Measurements from ENCODE around the gene CELF3. TPM values are rescaled to one million over a fixed set of nuclear protein-coding genes. Genes with fewer than 3 reads are reported as not detected.

The CELF3 gene
- total RNA-seq, 1 donor from 2014 or later, result not detected

DNA sequence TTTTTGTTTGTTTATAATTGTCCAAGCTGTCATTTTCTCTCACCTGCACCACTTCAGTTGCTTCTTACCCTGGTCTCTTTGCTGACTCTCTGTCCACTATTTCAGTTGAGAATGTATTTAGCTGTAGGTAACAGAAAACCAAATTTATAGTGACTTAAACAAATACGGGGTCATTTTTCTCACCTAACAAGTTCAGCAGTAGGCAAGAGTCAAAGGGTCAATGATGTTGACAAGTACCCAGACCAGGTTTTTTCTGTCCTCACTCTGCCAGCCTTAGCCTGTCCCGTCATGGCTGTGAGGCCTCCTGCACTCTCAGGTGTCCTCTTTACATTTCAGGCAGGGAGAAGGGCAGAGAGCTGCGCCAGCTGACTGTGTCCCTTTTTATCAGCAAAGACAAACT, 16.5 kb upstream of the CELF3 start:
- DNase-seq (ENCODE audit: low read depth) (no peak), FAIRE-seq (no peak)
- H3K36me3 ChIP-seq (ENCODE audit: control insufficient read depth, insufficient read depth, low read length), result no peaks in the 10 kb centered on the region
- peaks cover 1% of the 10 kb centered on the region for H3K27me3 ChIP-seq (ENCODE audit: control insufficient read depth, insufficient read depth, low read length)
- no peak overlapping the region for H3K4me3 ChIP-seq (ENCODE audit: low read depth, low read length)
- TF ChIP-seq, protein P1, sequence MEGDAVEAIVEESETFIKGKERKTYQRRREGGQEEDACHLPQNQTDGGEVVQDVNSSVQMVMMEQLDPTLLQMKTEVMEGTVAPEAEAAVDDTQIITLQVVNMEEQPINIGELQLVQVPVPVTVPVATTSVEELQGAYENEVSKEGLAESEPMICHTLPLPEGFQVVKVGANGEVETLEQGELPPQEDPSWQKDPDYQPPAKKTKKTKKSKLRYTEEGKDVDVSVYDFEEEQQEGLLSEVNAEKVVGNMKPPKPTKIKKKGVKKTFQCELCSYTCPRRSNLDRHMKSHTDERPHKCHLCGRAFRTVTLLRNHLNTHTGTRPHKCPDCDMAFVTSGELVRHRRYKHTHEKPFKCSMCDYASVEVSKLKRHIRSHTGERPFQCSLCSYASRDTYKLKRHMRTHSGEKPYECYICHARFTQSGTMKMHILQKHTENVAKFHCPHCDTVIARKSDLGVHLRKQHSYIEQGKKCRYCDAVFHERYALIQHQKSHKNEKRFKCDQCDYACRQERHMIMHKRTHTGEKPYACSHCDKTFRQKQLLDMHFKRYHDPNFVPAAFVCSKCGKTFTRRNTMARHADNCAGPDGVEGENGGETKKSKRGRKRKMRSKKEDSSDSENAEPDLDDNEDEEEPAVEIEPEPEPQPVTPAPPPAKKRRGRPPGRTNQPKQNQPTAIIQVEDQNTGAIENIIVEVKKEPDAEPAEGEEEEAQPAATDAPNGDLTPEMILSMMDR (IDR thresholded peaks at IDR 0.05; ENCODE audit: insufficient read depth, low read length, severe bottlenecking), result no peak

DNA sequence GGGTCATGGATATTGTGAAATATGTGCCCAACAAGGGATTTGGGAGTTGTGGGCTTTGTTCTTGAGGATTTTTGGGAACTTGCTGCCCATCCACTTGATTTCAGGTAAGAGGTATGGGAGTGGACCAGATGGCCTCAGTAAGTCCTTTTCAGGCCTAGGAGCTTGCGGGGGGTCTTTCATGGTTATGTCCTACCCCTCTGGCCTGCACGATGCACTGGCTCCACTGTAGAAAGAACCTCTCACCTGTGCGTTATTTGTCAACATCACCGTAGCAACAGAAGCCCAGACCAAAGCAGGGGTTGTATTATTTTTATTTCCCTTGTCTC, 13.3 kb upstream of the CELF3 start:
- TF ChIP-seq, protein P1 (IDR thresholded peaks at IDR 0.05; ENCODE audit: insufficient read depth, low read length, severe bottlenecking), result no peak
- H3K27me3 ChIP-seq (ENCODE audit: control insufficient read depth, insufficient read depth, low read length), result peaks cover 1% of the 10 kb centered on the region
- no peak for FAIRE-seq

DNA sequence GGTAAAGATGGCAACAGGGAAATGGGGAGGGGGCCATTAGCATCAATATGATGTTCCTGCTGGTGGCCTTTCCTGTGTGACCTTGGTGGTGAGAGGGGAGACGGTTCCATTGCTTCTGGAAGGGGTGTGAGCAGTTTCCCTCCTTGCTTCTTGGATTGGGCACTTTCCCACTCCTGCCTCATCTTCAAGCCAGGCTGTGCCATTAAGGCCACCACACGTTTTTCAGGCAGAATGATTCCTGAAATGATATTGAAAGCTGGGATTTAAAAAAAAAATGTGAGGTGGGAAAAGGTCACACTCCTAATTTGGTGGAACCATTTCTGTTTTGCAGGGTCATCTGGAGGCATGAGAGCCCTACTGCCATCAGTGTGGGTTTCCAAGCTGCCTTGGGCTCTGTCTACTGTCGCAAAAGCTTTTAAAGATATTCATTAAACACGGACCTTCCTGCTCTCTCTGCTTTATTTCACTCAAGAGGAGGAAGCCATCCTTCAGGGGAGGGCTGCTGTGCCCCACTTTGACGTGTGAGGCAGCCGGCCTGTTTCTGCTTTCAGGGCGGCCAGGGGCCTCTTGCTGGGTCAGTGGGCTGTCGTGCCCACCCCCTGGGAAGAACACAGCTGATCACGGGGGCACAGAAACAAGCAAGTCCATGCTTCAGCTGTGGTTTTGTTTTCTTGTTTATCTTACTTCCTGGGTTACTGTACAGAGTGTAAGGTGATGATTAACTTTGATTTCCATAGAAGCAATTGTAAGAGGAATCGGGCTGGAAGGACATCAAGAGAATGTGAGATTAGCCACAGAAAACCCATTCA, 12.8 kb upstream of the CELF3 start:
- Histone ChIP-seq H3K27me3 (ENCODE audit: control insufficient read depth, insufficient read depth, low read length) (peaks cover 1% of the 10 kb centered on the region), H3K4me3 (ENCODE audit: low read depth, low read length) (no peak overlapping the region), H3K36me3 (ENCODE audit: control insufficient read depth, insufficient read depth, low read length) (no peaks in the 10 kb centered on the region)
- no peak for DNase-seq (ENCODE audit: low read depth)
- no peak for FAIRE-seq
- TF ChIP-seq, protein P1 (IDR thresholded peaks at IDR 0.05; ENCODE audit: insufficient read depth, low read length, severe bottlenecking), result no peak

More for the DNA sequence above, 13.3 kb upstream of the CELF3 start:
- H3K4me3 ChIP-seq (ENCODE audit: low read depth, low read length), result no peak overlapping the region
- no peaks in the 10 kb centered on the region for H3K36me3 ChIP-seq (ENCODE audit: control insufficient read depth, insufficient read depth, low read length)
- DNase-seq (ENCODE audit: low read depth), result no peak

DNA sequence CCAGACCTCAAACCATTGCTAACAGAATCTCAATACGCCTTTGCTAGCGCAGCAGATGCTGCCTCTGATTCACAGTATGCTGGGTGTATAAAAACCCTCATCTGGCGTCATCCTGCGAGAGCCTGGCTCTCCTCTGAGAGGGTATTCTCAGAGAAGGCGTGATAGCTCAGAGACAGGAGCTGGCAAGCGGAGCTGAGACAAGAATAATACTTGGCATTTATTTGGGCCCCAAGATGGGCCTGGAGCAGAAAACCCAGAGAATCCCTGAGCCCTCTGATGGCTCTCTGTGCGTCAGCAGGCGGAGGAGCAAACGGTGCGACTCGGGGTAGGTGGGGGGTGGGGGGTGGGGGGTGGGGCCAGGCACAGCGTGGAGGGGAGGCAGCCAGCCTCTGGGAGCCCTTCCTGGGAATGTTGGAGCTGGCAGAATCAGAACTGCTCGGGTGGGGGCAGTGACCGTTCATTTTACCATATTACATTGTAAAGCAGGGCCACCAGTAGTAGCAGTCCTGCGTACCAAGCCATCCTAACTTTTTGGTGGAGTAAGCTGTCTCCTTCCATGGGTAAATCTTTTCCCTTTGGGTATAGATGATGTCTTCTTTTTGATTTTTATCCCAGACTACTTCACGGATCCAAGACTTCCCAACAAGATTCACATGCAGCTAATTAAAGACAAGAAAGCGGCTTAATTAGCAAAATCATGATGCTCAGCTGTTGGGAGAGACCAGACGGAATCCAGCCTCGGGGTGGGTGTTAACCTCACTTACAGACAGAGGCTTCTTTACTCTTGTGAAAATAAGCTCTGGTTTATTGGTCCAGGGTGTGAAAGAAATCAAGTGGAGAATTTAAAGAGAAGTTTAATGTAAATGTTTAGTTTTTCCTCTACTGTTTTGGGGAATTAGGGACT, 11.8 kb upstream of the CELF3 start:
- DNase-seq (ENCODE audit: low read depth) (no peak), FAIRE-seq (no peak)
- Histone ChIP-seq H3K4me3 (ENCODE audit: low read depth, low read length) (no peak overlapping the region), H3K36me3 (ENCODE audit: control insufficient read depth, insufficient read depth, low read length) (no peaks in the 10 kb centered on the region), H3K27me3 (ENCODE audit: control insufficient read depth, insufficient read depth, low read length) (peaks cover 1% of the 10 kb centered on the region)
- TF ChIP-seq, protein P1 (IDR thresholded peaks at IDR 0.05; ENCODE audit: insufficient read depth, low read length, severe bottlenecking), result no peak

DNA sequence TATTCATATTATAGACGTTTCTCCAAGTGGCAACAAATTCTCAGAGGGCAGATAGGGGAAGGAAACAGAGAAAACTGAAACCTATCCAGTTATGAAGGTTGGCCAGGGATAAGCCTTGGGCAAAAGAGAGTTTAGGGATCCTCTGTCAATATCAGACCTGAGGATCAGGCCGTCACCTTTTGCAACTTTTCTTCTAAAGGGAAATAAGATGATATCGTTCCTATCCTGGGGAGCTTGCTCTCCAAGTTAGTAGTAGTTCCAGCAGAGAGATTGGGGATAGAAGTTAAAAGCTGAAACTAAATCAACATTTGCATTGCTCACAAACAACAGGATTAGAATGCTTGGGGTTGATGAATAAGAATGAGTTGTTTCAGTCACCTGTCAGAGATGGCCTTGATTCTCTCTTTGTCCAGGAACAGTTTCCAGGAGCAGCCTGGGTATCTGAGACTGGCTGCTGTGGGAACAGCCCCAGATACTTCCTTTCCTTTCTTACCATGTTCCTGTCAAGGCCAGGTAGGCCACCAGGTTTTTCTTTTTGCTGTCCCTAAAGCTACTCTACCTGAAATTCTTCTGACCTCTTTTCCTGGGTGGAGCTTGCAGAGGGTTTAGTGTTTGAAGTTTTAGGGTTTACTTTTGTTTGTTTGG, 7.2 kb upstream of the CELF3 start:
- Histone ChIP-seq H3K4me3 (ENCODE audit: low read depth, low read length) (no peak overlapping the region), H3K36me3 (ENCODE audit: control insufficient read depth, insufficient read depth, low read length) (no peaks in the 10 kb centered on the region), H3K27me3 (ENCODE audit: control insufficient read depth, insufficient read depth, low read length) (peaks cover 20% of the 10 kb centered on the region)
- FAIRE-seq (no peak), DNase-seq (ENCODE audit: low read depth) (peak; percentile 68)
- TF ChIP-seq, protein P1 (IDR thresholded peaks at IDR 0.05; ENCODE audit: insufficient read depth, low read length, severe bottlenecking), result no peak
